K562 (cell line): Measurements from ENCODE around the gene CCN6. TPM values are rescaled to one million over a fixed set of nuclear protein-coding genes. Genes with fewer than 3 reads are reported as not detected.

ENCODE experiments used
- CREB5 ChIP-seq: fragments of 250-450 bp; sonication (Bioruptor Pico); IDR thresholded peaks from 2 replicates; pipeline ENCODE4 v1.5.0; 2020; ENCODE audit warnings: mild to moderate bottlenecking
- HDAC3 ChIP-seq: fragments of 450-650 bp; IDR thresholded peaks from 2 replicates; pipeline ENCODE4 v1.6.1; 2018; ENCODE audit warnings: borderline replicate concordance, mild to moderate bottlenecking, moderate library complexity; ENCODE audit not compliant: partially characterized antibody
- HSF4 ChIP-seq: fragments of 250-450 bp; sonication (Bioruptor Pico); IDR thresholded peaks from 2 replicates; pipeline ENCODE4 v2.1.2; 2022; ENCODE audit warnings: mild to moderate bottlenecking, moderate library complexity, borderline replicate concordance
- KDM5B ChIP-seq: fragments of 200-600 bp; sonication (generic); IDR thresholded peaks from 2 replicates; pipeline ENCODE4 v1.6.1; 2012; ENCODE audit warnings: low read depth, mild to moderate bottlenecking, moderate library complexity, low read length, control low read depth, inconsistent platforms; ENCODE audit not compliant: insufficient replicate concordance
- KLF10 ChIP-seq: fragments of 250-450 bp; sonication (Bioruptor Pico); IDR thresholded peaks from 2 replicates; pipeline ENCODE4 v1.6.1; 2021; ENCODE audit warnings: matching md5 sums
- MECOM ChIP-seq: fragments of 250-450 bp; sonication (Bioruptor Pico); IDR thresholded peaks from 2 replicates; pipeline ENCODE4 v1.8.0; 2022; ENCODE audit warnings: inconsistent platforms
- MNT ChIP-seq, 2 experiments: fragments of 450-650 bp; conservative IDR thresholded peaks; 2 replicates each; pipeline ENCODE4 v1.6.1; 2017; ENCODE audit warnings: mild to moderate bottlenecking in 2 of 2, moderate library complexity in 2 of 2
- NR0B1 ChIP-seq: fragments of 450-650 bp; IDR thresholded peaks from one replicate; pipeline ENCODE4 v1.6.1; 2018; ENCODE audit warnings: mild to moderate bottlenecking, moderate library complexity; ENCODE audit not compliant: partially characterized antibody
- NR2F6 ChIP-seq: fragments of 450-650 bp; formaldehyde crosslinking; IDR thresholded peaks from 2 replicates; pipeline ENCODE4 v1.4.0; 2020; ENCODE audit warnings: mild to moderate bottlenecking
- ZEB2 ChIP-seq: fragments of 450-650 bp; IDR thresholded peaks from 2 replicates; pipeline ENCODE4 v1.6.1; 2016
- ZNF699 ChIP-seq: fragments of 250-450 bp; sonication (Bioruptor Pico); IDR thresholded peaks from 2 replicates; pipeline ENCODE4 v1.8.0; 2021; ENCODE audit warnings: mild to moderate bottlenecking, moderate library complexity; ENCODE audit not compliant: insufficient replicate concordance
- ZNF764 ChIP-seq: fragments of 250-450 bp; sonication (Bioruptor Pico); IDR thresholded peaks from 2 replicates; pipeline ENCODE4 v1.4.0; 2020; ENCODE audit warnings: low read depth, mild to moderate bottlenecking, moderate library complexity
- polyA plus RNA-seq, 8 experiments: library from polyadenylated mRNA; depleted of rRNA in 4 of 8; stranded (reverse) in 5 of 8; unstranded in 3 of 8; fragments of >200 nt; fragmentation: Nextera tagmentation in 2 of 8; fragmentation: Illumina TruSeq in 1 of 8; extraction: Ambion mirVana in 2 of 8; extraction: Trizol in 1 of 8; gene quantifications; 2 replicates each; pipeline versions ENCODE4 v1.2.1 to v1.2.3, GENCODE V29; 2011 to 2014; ENCODE audit warnings: inconsistent platforms in 1 of 8, missing spikeins in 1 of 8
- total RNA-seq, 7 experiments: library from RNA; depleted of rRNA in 6 of 7; stranded (reverse); fragments of >200 nt in 6 of 7; fragmentation: Illumina TruSeq in 2 of 7; extraction: Trizol in 2 of 7; gene quantifications; 2 replicates each; pipeline versions ENCODE4 v1.2.1 to v1.2.3, GENCODE V29; 2011 to 2021; ENCODE audit warnings: low replicate concordance in 1 of 7

CCN6 gene
- total and polyA plus RNA-seq, 9 of the 15 experiments (the other 6 are each of a cell fraction or from before 2014, with no cell fraction given), result 0.04 to 0.62 (median 0.21) TPM; not detected in 2

GRCh38 chr6:112019589-112019988 is 34.3 kb upstream of the CCN6 start (continued):
- TF ChIP-seq NR0B1 (no peak), HSF4 (no peak), ZEB2 (no peak), CREB5 (no peak), ZNF764 (CRISPR knock-in tag) (no peak), ZNF699 (no peak), KLF10 (no peak), NR2F6 (CRISPR knock-in tag) (no peak), KDM5B (no peak), MNT (conservative IDR thresholded peaks at IDR 0.05) (no peak), HDAC3 (no peak), MECOM (CRISPR knock-in tag) (no peak)
